ENCODE results near the gene MAML3.

MAML3 gene

DNA sequence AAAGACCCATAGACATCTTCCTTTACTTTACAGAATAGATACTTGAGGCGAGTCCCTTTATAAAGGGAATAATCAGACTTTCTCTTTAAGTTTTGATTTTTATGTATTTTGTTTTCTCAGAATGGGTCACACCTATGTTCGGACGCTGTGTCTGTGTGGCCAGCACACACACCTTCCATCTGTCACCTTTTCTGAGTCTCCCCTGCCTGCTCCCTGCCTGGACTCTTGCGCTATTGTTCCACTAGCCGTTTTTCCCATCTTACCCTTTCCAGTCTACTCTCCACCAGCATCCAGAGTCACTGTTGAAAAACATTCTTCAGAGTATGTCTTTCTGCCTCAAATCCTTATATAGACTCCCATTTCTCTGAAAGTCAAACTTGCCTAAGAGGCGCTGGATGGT, 236.1 kb downstream of the MAML3 start:
- Histone ChIP-seq H3K4me2 (ENCODE audit: low read length) (no peak overlapping the region), H3K27ac (ENCODE audit: low read depth, low read length) (no peak overlapping the region), H3F3A (ENCODE audit: control insufficient read depth, insufficient read depth) (no peaks in the 10 kb centered on the region), H3K4me3 (ENCODE audit: low read length) (no peak overlapping the region), H3K36me3 (ENCODE audit: control insufficient read depth, low read length) (no peaks in the 10 kb centered on the region), H3K4me1 (ENCODE audit: control insufficient read depth, low read length) (no peaks in the 10 kb centered on the region), H3K9me2 (replicated peaks; ENCODE audit: control insufficient read depth, low read length) (no peaks in the 10 kb centered on the region), H3K79me2 (ENCODE audit: control insufficient read depth, low read length) (no peaks in the 10 kb centered on the region), H3K27me3 (ENCODE audit: control insufficient read depth, low read length) (no peaks in the 10 kb centered on the region), H3K9me3 (ENCODE audit: control insufficient read depth, insufficient read depth, low read length) (no peaks in the 10 kb centered on the region), H4K20me1 (ENCODE audit: control insufficient read depth, insufficient read depth, low read depth, low read length) (no peaks in the 10 kb centered on the region; the same call in 1 of the 2 replicates)
- TF ChIP-seq, protein P1, sequence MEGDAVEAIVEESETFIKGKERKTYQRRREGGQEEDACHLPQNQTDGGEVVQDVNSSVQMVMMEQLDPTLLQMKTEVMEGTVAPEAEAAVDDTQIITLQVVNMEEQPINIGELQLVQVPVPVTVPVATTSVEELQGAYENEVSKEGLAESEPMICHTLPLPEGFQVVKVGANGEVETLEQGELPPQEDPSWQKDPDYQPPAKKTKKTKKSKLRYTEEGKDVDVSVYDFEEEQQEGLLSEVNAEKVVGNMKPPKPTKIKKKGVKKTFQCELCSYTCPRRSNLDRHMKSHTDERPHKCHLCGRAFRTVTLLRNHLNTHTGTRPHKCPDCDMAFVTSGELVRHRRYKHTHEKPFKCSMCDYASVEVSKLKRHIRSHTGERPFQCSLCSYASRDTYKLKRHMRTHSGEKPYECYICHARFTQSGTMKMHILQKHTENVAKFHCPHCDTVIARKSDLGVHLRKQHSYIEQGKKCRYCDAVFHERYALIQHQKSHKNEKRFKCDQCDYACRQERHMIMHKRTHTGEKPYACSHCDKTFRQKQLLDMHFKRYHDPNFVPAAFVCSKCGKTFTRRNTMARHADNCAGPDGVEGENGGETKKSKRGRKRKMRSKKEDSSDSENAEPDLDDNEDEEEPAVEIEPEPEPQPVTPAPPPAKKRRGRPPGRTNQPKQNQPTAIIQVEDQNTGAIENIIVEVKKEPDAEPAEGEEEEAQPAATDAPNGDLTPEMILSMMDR (IDR thresholded peaks at IDR 0.05; ENCODE audit: low read depth, low read length, poor library complexity, severe bottlenecking), result no peak
- no peak for TF ChIP-seq EZH2phosphoT487 (IDR thresholded peaks at IDR 0.05; ENCODE audit: borderline replicate concordance, low read length)

DNA sequence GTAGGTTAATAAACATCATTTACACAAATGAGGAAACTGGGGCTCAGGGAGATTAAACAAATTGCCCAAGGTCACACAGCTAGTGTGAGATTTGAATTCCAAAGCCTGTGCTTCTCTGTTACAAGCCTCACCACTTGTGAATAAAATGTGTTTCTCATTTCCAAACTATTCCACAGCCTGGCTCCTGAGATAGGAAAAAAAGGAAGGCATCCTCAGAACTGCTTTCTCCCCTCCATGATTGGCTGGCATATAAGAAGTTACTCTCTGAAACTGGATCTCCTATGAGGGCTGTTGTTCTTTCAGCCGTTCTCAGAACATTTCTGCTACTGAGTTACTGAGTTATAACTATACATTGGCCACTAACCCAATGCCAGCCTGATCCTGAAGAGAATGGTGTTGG, 237.9 kb downstream of the MAML3 start:
- Histone ChIP-seq H3K27me3 (ENCODE audit: control insufficient read depth, low read length) (no peaks in the 10 kb centered on the region), H3K4me2 (ENCODE audit: low read length) (no peak overlapping the region), H3K4me1 (ENCODE audit: control insufficient read depth, low read length) (no peaks in the 10 kb centered on the region), H4K20me1 (ENCODE audit: control insufficient read depth, insufficient read depth, low read depth, low read length) (no peaks in the 10 kb centered on the region; the same call in 1 of the 2 replicates), H3K36me3 (ENCODE audit: control insufficient read depth, low read length) (no peaks in the 10 kb centered on the region), H3K79me2 (ENCODE audit: control insufficient read depth, low read length) (no peaks in the 10 kb centered on the region), H3K27ac (ENCODE audit: low read depth, low read length) (no peak overlapping the region), H3K4me3 (ENCODE audit: low read length) (no peak overlapping the region), H3K9me3 (ENCODE audit: control insufficient read depth, insufficient read depth, low read length) (no peaks in the 10 kb centered on the region), H3K9me2 (replicated peaks; ENCODE audit: control insufficient read depth, low read length) (no peaks in the 10 kb centered on the region), H3F3A (ENCODE audit: control insufficient read depth, insufficient read depth) (no peaks in the 10 kb centered on the region)
- TF ChIP-seq, protein P1 (IDR thresholded peaks at IDR 0.05; ENCODE audit: low read depth, low read length, poor library complexity, severe bottlenecking), result no peak
- no peak for TF ChIP-seq EZH2phosphoT487 (IDR thresholded peaks at IDR 0.05; ENCODE audit: borderline replicate concordance, low read length)

DNA sequence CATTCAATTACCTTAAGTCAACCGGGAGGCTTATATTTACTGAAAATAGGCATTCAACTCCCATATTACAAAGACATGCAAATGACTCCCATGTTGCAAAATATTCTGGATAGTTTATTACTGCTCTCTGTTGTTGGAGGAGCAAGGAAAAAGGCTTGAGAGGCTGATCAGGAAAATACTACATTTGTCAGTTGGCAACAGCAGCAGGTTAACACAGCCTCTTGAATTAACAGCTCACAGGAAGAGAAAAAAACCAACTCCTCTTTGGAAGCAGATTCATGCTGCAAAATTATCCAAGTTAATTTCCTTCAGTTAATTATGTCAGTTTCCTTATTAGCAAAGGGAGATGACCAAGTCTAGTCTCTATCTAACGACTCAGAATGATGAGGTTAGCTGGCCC, 238.9 kb downstream of the MAML3 start:
- H4K20me1 ChIP-seq (ENCODE audit: control insufficient read depth, insufficient read depth, low read depth, low read length), result no peaks in the 10 kb centered on the region; the same call in 1 of the 2 replicates
- H3K4me1 ChIP-seq (ENCODE audit: control insufficient read depth, low read length), result no peaks in the 10 kb centered on the region
- H3F3A ChIP-seq (ENCODE audit: control insufficient read depth, insufficient read depth), result no peaks in the 10 kb centered on the region
- no peaks in the 10 kb centered on the region for H3K9me2 ChIP-seq (replicated peaks; ENCODE audit: control insufficient read depth, low read length)
- no peak overlapping the region for H3K4me3 ChIP-seq (ENCODE audit: low read length)
- no peaks in the 10 kb centered on the region for H3K9me3 ChIP-seq (ENCODE audit: control insufficient read depth, insufficient read depth, low read length)
- H3K27ac ChIP-seq (ENCODE audit: low read depth, low read length), result no peak overlapping the region
- no peaks in the 10 kb centered on the region for H3K27me3 ChIP-seq (ENCODE audit: control insufficient read depth, low read length)
- no peaks in the 10 kb centered on the region for H3K79me2 ChIP-seq (ENCODE audit: control insufficient read depth, low read length)
- TF ChIP-seq EZH2phosphoT487 (IDR thresholded peaks at IDR 0.05; ENCODE audit: borderline replicate concordance, low read length), result no peak
- TF ChIP-seq, protein P1 (IDR thresholded peaks at IDR 0.05; ENCODE audit: low read depth, low read length, poor library complexity, severe bottlenecking), result no peak
- no peak overlapping the region for H3K4me2 ChIP-seq (ENCODE audit: low read length)
- no peaks in the 10 kb centered on the region for H3K36me3 ChIP-seq (ENCODE audit: control insufficient read depth, low read length)

Measured in DOHH2 (cell line).